Aorta (tissue), 5 donors: ENCODE results near the gene FGFR3. TPM values are rescaled to one million over a fixed set of nuclear protein-coding genes. Genes with fewer than 3 reads are reported as not detected.

ENCODE experiments used
- ATAC-seq: fragments of 200-7000 bp; cut with Tn5 transposase; one replicate; pipeline ENCODE4 v1.9.1; 2022; ENCODE audit warnings: moderate library complexity; ENCODE audit not compliant: low FRiP score
- DNase-seq, 2 donors: peaks; one replicate each; pipeline ENCODE4 v3.0.0-alpha.2; 2020
- H3K27ac ChIP-seq, 2 donors: one replicate each; pipeline ENCODE4 v1.5.1; 2013; ENCODE audit warnings: low read length in 2 of 2, mild to moderate bottlenecking in 2 of 2, moderate library complexity in 2 of 2, control low read depth in 1 of 2, inconsistent platforms in 1 of 2, low read depth in 1 of 2
- H3K27me3 ChIP-seq, 2 donors: one replicate each; pipeline ENCODE4 v1.6.1; 2013; ENCODE audit warnings: control low read depth in 1 of 2, low read length in 1 of 2, mild to moderate bottlenecking in 1 of 2, moderate library complexity in 1 of 2; ENCODE audit not compliant: insufficient read depth in 2 of 2, control insufficient read depth in 1 of 2
- H3K36me3 ChIP-seq, 2 donors: one replicate each; pipeline ENCODE4 v1.6.1; 2013; ENCODE audit warnings: control low read depth in 1 of 2, low read length in 1 of 2, mild to moderate bottlenecking in 1 of 2; ENCODE audit not compliant: insufficient read depth in 2 of 2, control insufficient read depth in 1 of 2
- H3K4me1 ChIP-seq, 2 donors: one replicate each; pipeline ENCODE4 v1.6.1; 2013; ENCODE audit warnings: low read length in 2 of 2, control low read depth in 1 of 2, mild to moderate bottlenecking in 1 of 2, moderate library complexity in 1 of 2; ENCODE audit not compliant: insufficient read depth in 2 of 2, control insufficient read depth in 1 of 2
- H3K4me3 ChIP-seq, 2 donors: one replicate each; pipeline ENCODE4 v1.5.1; 2013; ENCODE audit warnings: low read length in 2 of 2, control low read depth in 1 of 2, mild to moderate bottlenecking in 1 of 2
- H3K9me3 ChIP-seq: one replicate; pipeline ENCODE4 v1.6.1; 2013; ENCODE audit warnings: mild to moderate bottlenecking, low read length; ENCODE audit not compliant: control insufficient read depth
- WGBS, 2 donors: extraction: QIAGEN DNeasy Blood & Tissue Kit; methylation state at CpG; one replicate each; pipeline ENCODE4 v1.1.7; 2013; 5-methylcytosine and 5-hydroxymethylcytosine counted together
- intact Hi-C, 2 donors: fragments of 100-400 bp; cut with DNase I; formaldehyde crosslinking; loops; one replicate each; pipeline versions ENCODE4 v1.14.2 to v1.15.0; 2022
- polyA plus RNA-seq, 2 donors: library from polyadenylated mRNA; stranded (reverse); fragments of 200-250 nt; gene quantifications; one replicate each; pipeline ENCODE4 v1.2.3, GENCODE V29; 2013
- total RNA-seq, 2 donors: library from RNA; stranded (reverse); fragmentation: NEBNext Ultra II Directional; extraction: Animal tissue kit (Norgen Biotek cat#: 25700); gene quantifications; one replicate each; pipeline ENCODE4 v1.2.1, GENCODE V29; 2021
- donor health status: healthy with polysubstance abuse.
- donor health status: Bipolar disorder and iron deficiency.
- donor health status: DM: no; HTN: no; CAD: no.
- donor health status: DM: no; HTN: no; CAD: no.
- donor health status: DM: yes; HTN: yes; CAD: no.

FGFR3 gene
- total and polyA plus RNA-seq, 4 donors, result 1.0 to 4.0 (median 1.8) TPM

GRCh38 chr4:1801286-1801958, 8.3 kb downstream of the FGFR3 start:
- Histone ChIP-seq H3K4me1 (no peaks in the 10 kb centered on the region), H3K4me3 (no peak overlapping the region), H3K27ac (no peak overlapping the region), H3K36me3 (no peaks in the 10 kb centered on the region), H3K9me3 (no peaks in the 10 kb centered on the region), H3K27me3 (no peaks in the 10 kb centered on the region)
- WGBS, 2 donors, result 97 to 98% methylated on average over 50 to 56 of the region's 56 CpGs
- no peak for DNase-seq
- intact Hi-C loops, result loop anchor here in 1 of 2 donors (10.0 kb wide), 1 partner anchor 57 kb away; no protein-coding TSS in a partner anchor
- no peak for ATAC-seq

- Histone ChIP-seq H3K4me3 (no peak overlapping the region), H3K9me3 (no peaks in the 10 kb centered on the region), H3K4me1 (no peaks in the 10 kb centered on the region), H3K27ac (no peak overlapping the region), H3K36me3 (no peaks in the 10 kb centered on the region), H3K27me3 (no peaks in the 10 kb centered on the region)
- DNase-seq, result no peak
- WGBS, 2 donors, result 93 to 95% methylated on average over 21 to 22 of the region's 22 CpGs
- intact Hi-C loops, result loop anchor here in 1 of 2 donors (10.0 kb wide), 1 partner anchor 57 kb away; no protein-coding TSS in a partner anchor
- ATAC-seq, result no peak
Observed at GRCh38 chr4:1802151-1802715, 9.1 kb downstream of the FGFR3 start.

- no peak for ATAC-seq
- WGBS, 2 donors, result 95 to 96% methylated on average over 62 to 71 of the region's 71 CpGs
- no peak overlapping the region for H3K4me3 ChIP-seq
- intact Hi-C loops, result loop anchor here in 1 of 2 donors (10.0 kb wide), 1 partner anchor 58 kb away; no protein-coding TSS in a partner anchor
- H3K27ac ChIP-seq, result no peak overlapping the region
- H3K4me1 ChIP-seq, result no peaks in the 10 kb centered on the region
- no peaks in the 10 kb centered on the region for H3K36me3 ChIP-seq
- no peaks in the 10 kb centered on the region for H3K9me3 ChIP-seq
- no peaks in the 10 kb centered on the region for H3K27me3 ChIP-seq
- DNase-seq, result no peak
Observed at GRCh38 chr4:1802720-1803522, 9.8 kb downstream of the FGFR3 start.

GRCh38 chr4:1803523-1804423, 10.7 kb downstream of the FGFR3 start:
- Histone ChIP-seq H3K27ac (no peak overlapping the region), H3K4me1 (no peaks in the 10 kb centered on the region), H3K36me3 (no peaks in the 10 kb centered on the region), H3K27me3 (no peaks in the 10 kb centered on the region), H3K4me3 (no peak overlapping the region), H3K9me3 (no peaks in the 10 kb centered on the region)
- ATAC-seq (no peak), DNase-seq (no peak)
- intact Hi-C loops, result loop anchor here in 1 of 2 donors (10.0 kb wide), 1 partner anchor 59 kb away; no protein-coding TSS in a partner anchor
- WGBS, 2 donors, result 92 to 93% methylated on average over 47 to 51 of the region's 51 CpGs

GRCh38 chr4:1804638-1805492, 11.8 kb downstream of the FGFR3 start:
- H3K36me3 ChIP-seq, result no peaks in the 10 kb centered on the region
- no peak overlapping the region for H3K27ac ChIP-seq
- DNase-seq (no peak), ATAC-seq (no peak)
- intact Hi-C loops, result loop anchor here in 1 of 2 donors (10.0 kb wide), 1 partner anchor 60 kb away; no protein-coding TSS in a partner anchor
- 94% methylated on average over 35 to 37 of the region's 37 CpGs for WGBS, 2 donors
- H3K27me3 ChIP-seq, result no peaks in the 10 kb centered on the region
- no peaks in the 10 kb centered on the region for H3K4me1 ChIP-seq
- no peak overlapping the region for H3K4me3 ChIP-seq
- H3K9me3 ChIP-seq, result no peaks in the 10 kb centered on the region

GRCh38 chr4:1805493-1806222, 12.6 kb downstream of the FGFR3 start:
- Histone ChIP-seq H3K4me1 (no peaks in the 10 kb centered on the region), H3K27ac (no peak overlapping the region), H3K36me3 (no peaks in the 10 kb centered on the region), H3K27me3 (no peaks in the 10 kb centered on the region), H3K9me3 (no peaks in the 10 kb centered on the region), H3K4me3 (no peak overlapping the region)
- WGBS, 2 donors, result 93% methylated on average over 40 to 47 of the region's 47 CpGs
- DNase-seq, result no peak
- intact Hi-C loops, result loop anchor here in 1 of 2 donors (10.0 kb wide), 1 partner anchor 61 kb away; no protein-coding TSS in a partner anchor
- ATAC-seq, result no peak

- Histone ChIP-seq H3K36me3 (no peaks in the 10 kb centered on the region), H3K9me3 (no peaks in the 10 kb centered on the region), H3K4me1 (no peaks in the 10 kb centered on the region), H3K27ac (no peak overlapping the region), H3K27me3 (no peaks in the 10 kb centered on the region), H3K4me3 (no peak overlapping the region)
- ATAC-seq (no peak), DNase-seq (no peak)
- intact Hi-C loops, result loop anchor here in 1 of 2 donors (10.0 kb wide), 1 partner anchor 61 kb away; no protein-coding TSS in a partner anchor
- WGBS, 2 donors, result 95% methylated on average over 11 of the region's 11 CpGs
Observed at GRCh38 chr4:1806223-1806564, 13.1 kb downstream of the FGFR3 start.
